Gastroesophageal sphincter (tissue), 3 donors: ENCODE data around the gene KLHL5.

Experiments
- CTCF ChIP-seq, 4 experiments: fragments of 200-600 bp in 2 of 4; fragments of 450-650 bp in 2 of 4; sonication (generic) in 1 of 4; IDR thresholded peaks; one replicate each; pipeline ENCODE4 v1.5.1; 2017 to 2019; ENCODE audit warnings: antibody characterized with exemption in 4 of 4, mild to moderate bottlenecking in 2 of 4, moderate library complexity in 2 of 4
- POLR2A ChIP-seq, 2 donors: fragments of 450-650 bp; IDR thresholded peaks; one replicate each; pipeline ENCODE4 v1.6.1; 2017; ENCODE audit warnings: antibody characterized with exemption in 2 of 2, mild to moderate bottlenecking in 2 of 2, moderate library complexity in 1 of 2
- POLR2AphosphoS5 ChIP-seq: sonication (generic); formaldehyde crosslinking; IDR thresholded peaks from one replicate; pipeline ENCODE4 v1.6.1; 2017; ENCODE audit warnings: antibody characterized with exemption

GRCh38 chr4:39020130-39020529, 41.9 kb upstream of the KLHL5 start:
- TF ChIP-seq CTCF (IDR thresholded peaks at IDR 0.05) (no peak), POLR2A (IDR thresholded peaks at IDR 0.05) (no peak), POLR2AphosphoS5 (no peak)
